Skeletal muscle tissue (tissue), 4 donors: ENCODE results near the gene SUMO3. TPM values are rescaled to one million over a fixed set of nuclear protein-coding genes. Genes with fewer than 3 reads are reported as not detected.
A peak's percentile ranks its signal among the peaks of the same experiment; 100 is the strongest.

Experiments
- H3K27ac ChIP-seq: one replicate; pipeline ENCODE4 v1.7.0; 2013; ENCODE audit warnings: mild to moderate bottlenecking, low read depth, low read length, inconsistent platforms
- H3K27me3 ChIP-seq, 3 donors: one replicate each; pipeline ENCODE4 v1.7.0; 2013; ENCODE audit warnings: low read length in 3 of 3; ENCODE audit not compliant: control insufficient read depth in 3 of 3, insufficient read depth in 3 of 3
- H3K36me3 ChIP-seq, 3 donors: one replicate each; pipeline ENCODE4 v1.7.0; 2013; ENCODE audit warnings: low read length in 3 of 3; ENCODE audit not compliant: control insufficient read depth in 3 of 3, insufficient read depth in 3 of 3
- H3K4me1 ChIP-seq, 3 donors: one replicate each; pipeline ENCODE4 v1.7.0; 2013; ENCODE audit warnings: low read length in 3 of 3, mild to moderate bottlenecking in 3 of 3; ENCODE audit not compliant: control insufficient read depth in 3 of 3, insufficient read depth in 3 of 3
- H3K4me3 ChIP-seq, 3 donors: one replicate each; pipeline ENCODE4 v1.7.0; 2013; ENCODE audit warnings: low read length in 3 of 3
- H3K9ac ChIP-seq, 3 donors: one replicate each; pipeline ENCODE4 v1.7.0; 2013; ENCODE audit warnings: low read length in 3 of 3, mild to moderate bottlenecking in 3 of 3, moderate library complexity in 2 of 3, low read depth in 1 of 3
- H3K9me3 ChIP-seq, 3 donors: one replicate each; pipeline ENCODE4 v1.7.0; 2013; ENCODE audit warnings: low read length in 3 of 3; ENCODE audit not compliant: control insufficient read depth in 3 of 3
- total RNA-seq: library from RNA; depleted of rRNA; stranded (reverse); fragments of >200 nt; gene quantifications from one replicate; pipeline ENCODE4 v1.2.3, GENCODE V29; 2014
- donor health status: Osteomylitis.

Gene SUMO3
- 28.7 TPM for total RNA-seq

DNA sequence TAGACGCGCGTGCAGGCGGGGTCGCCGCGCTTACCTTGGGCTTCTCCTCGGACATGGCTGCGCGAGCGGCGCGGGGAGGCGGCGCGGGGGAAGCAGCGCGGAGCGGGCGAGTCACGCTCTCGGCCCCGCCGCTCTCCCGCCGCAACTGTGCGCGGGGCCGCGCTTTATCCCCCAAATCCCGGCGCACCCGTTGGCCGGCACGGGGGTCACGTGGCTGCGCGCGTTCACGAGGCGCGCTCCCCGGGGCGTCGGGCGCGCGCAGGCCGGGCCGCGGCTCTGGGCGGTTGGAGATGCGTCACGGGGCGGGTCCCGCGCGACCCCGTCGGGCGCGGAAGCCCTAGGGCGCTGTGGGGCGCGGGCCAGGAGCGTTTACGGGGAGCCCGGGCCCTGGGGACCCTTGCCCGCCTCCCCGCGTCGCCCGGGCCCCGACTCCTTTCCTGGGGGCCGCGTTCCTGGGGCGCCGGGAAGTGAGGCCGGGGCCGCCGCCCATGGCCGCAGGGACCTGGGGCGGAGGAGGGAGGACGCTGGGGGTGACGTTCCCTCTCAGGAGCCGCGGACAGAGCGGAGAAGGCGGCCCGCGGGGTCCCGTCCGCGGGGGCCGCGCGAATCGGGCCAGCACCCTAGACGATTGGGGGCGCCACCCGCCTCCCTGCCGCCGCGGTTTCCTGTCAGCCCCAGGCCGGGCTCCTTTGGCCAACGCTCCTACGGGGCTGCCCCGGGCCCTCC, at the start of gene SUMO3:
Gene SUMO3 (minus strand): TSS at position 149 of the 726 bp plus-strand sequence. CDS start 94 bp downstream, at position 55.
- Histone ChIP-seq H3K9ac (peak within 1 kb of the TSS; percentile 74 to 88 (median 82)), H3K27me3 (no peaks in the 10 kb centered on the region), H3K4me1 (peaks cover 9 to 35% (median 19%) of the 10 kb centered on the region in 3 donors), H3K27ac (peak within 1 kb of the TSS; percentile 85), H3K36me3 (peaks cover 0 to 8% (median 8%) of the 10 kb centered on the region in 3 donors), H3K9me3 (peaks cover 2 to 9% (median 7%) of the 10 kb centered on the region in 3 donors), H3K4me3 (peak within 1 kb of the TSS; percentile 65 to 77 (median 75))

DNA sequence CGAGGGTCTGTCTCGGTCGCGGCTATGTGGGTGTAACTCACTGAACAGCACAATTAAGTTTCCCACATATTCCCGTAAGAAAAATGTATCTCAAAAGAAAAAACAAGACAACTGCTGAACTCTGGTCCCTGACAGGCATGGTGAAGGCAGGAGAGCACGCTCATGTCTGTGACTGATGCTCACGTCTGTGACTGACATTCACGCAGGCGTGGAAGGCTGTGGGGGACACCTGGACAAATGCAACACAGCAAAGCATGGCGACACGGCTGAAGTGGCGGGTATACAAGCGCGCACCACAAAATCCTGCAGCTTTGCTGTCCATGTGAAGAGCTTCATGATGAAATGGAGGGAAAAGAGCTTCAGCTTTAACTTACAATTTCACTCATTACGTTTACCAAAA, 49.6 kb upstream of the SUMO3 start:
- H3K9me3 ChIP-seq, result no peaks in the 10 kb centered on the region
- H3K27ac ChIP-seq, result no peak overlapping the region
- no peak overlapping the region for H3K9ac ChIP-seq
- H3K4me3 ChIP-seq, result no peak overlapping the region
- H3K36me3 ChIP-seq, result peaks cover 14 to 21% (median 20%) of the 10 kb centered on the region in 3 donors
- H3K27me3 ChIP-seq, result no peaks in the 10 kb centered on the region
- peaks cover 65 to 67% (median 67%) of the 10 kb centered on the region in 3 donors for H3K4me1 ChIP-seq

DNA sequence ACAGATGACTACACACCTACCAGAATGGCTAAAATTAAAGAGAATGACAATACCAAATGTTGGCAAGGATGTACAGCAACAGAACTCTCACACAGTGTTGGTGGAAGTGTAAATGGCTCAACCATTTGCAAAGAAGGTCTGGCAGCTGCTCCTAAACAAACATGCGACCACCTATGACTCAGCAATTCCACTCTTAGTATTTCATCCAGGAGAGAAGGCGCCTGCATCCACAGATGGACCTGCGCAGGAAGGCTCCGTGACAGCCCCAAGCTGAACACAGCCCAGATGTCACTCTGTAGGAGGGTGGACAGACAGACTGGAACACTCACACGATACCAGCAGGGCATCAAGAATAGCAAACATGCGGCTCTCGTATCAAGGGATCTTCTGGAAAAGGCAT, 48.9 kb upstream of the SUMO3 start:
- Histone ChIP-seq H3K9ac (peak overlapping the region in 2 of 3 donors; percentile 10 to 47), H3K4me1 (peaks cover 61 to 64% (median 61%) of the 10 kb centered on the region in 3 donors), H3K27me3 (no peaks in the 10 kb centered on the region), H3K9me3 (no peaks in the 10 kb centered on the region), H3K36me3 (peaks cover 14 to 21% (median 21%) of the 10 kb centered on the region in 3 donors), H3K27ac (no peak overlapping the region), H3K4me3 (peak overlapping the region in 2 of 3 donors; percentile 13 to 31)

DNA sequence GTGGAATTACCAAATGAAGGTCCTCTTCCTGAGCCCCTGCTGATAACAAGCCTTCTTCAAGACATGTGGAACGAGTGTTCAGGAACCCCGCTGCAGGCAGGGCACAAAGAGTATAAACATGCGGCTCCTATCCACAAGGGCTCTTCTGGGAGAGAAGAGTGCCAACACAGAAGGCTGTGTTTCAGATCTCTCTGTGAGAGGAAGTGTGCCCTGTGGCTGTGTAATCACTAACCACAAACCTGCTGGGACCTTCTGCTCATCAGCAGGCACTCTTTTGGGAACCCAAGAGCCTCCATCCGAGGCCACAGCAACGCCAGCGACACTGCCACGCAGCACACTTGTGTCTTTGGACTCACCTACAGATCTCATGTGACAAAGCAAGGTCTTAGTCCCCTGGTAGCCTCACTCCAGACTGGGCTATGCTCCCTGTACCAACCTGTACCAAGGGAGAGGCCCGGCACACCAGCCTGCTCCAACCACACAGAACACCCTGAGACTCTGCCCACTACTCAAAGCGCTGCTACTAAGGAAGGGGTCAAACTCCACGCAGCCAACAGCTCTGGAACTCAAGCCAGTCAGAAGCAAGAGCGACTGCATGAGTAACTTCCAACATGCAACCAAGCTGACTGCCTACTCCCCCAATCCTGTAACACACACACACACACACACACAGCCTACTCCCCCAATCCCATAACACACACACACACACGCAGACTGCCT, 47.9 kb upstream of the SUMO3 start:
- Histone ChIP-seq H3K4me3 (no peak overlapping the region), H3K9ac (peak overlapping the region in 2 of 3 donors; percentile 33 to 61), H3K27ac (no peak overlapping the region), H3K9me3 (no peaks in the 10 kb centered on the region), H3K4me1 (peaks cover 50 to 55% (median 52%) of the 10 kb centered on the region in 3 donors), H3K27me3 (no peaks in the 10 kb centered on the region), H3K36me3 (peaks cover 14 to 29% (median 24%) of the 10 kb centered on the region in 3 donors)

DNA sequence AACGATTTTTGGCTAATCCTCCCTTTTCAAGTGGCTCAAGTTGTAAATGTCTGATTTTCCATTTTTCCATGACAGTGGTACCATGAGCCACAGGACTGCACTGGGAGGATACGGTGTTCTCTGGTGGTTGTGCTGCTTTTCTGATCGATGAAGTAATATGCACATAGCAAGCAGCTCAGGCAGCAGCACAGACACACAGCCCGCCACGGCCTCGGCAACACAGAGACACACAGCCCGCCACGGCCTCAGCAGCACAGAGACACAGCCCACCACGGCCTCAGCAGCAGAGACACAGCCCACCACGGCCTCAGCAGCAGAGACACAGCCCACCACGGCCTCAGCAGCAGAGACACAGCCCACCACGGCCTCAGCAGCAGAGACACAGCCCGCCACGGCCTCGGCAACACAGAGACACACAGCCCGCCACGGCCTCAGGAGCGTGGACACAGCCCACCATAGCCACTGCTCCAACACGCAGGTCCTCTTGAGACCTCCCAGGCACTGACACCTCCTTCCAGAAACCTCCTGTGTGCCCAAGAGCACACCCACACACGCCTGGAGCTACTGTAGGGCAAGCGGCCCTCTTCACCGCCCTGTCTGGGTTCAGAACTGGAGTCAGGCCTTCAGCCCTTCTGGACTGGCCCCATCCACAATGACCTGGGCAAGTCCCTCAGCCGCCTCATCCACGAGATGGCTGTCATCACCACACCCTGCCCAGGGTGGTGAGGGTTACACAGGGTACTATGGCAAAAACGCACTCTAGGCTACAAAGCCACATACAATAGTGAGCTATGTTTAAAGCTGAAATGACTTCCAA, 45.2 kb upstream of the SUMO3 start:
- H3K4me3 ChIP-seq, result no peak overlapping the region
- H3K9me3 ChIP-seq, result no peaks in the 10 kb centered on the region
- no peak overlapping the region for H3K27ac ChIP-seq
- peaks cover 26 to 44% (median 36%) of the 10 kb centered on the region in 3 donors for H3K4me1 ChIP-seq
- peaks cover 33 to 45% (median 43%) of the 10 kb centered on the region in 3 donors for H3K36me3 ChIP-seq
- no peaks in the 10 kb centered on the region for H3K27me3 ChIP-seq
- H3K9ac ChIP-seq, result no peak overlapping the region

DNA sequence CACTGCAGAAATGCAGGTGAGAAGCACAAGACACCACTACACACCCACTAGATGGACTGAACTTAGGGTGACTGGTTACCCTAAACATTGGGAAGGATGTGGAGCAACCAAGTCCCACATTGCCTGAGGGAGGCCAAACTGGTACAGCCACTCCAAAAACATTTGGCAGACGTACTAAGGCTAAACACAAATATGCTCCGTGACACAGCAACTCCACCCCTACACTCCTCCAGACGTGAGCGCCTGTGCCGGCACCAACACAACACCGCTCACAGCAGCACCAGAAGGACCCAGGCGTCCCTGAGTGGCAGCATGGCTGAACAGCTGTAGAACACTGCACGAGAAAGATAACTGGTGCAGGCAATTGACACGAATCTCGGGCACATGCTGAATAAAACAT, 40.9 kb upstream of the SUMO3 start:
- H3K27ac ChIP-seq, result no peak overlapping the region
- H3K9ac ChIP-seq, result peak overlapping the region in 1 of 3 donors; percentile 54
- peaks cover 10 to 42% (median 42%) of the 10 kb centered on the region in 3 donors for H3K4me1 ChIP-seq
- H3K36me3 ChIP-seq, result peaks cover 41 to 57% (median 44%) of the 10 kb centered on the region in 3 donors
- H3K4me3 ChIP-seq, result no peak overlapping the region
- H3K9me3 ChIP-seq, result no peaks in the 10 kb centered on the region
- H3K27me3 ChIP-seq, result no peaks in the 10 kb centered on the region

DNA sequence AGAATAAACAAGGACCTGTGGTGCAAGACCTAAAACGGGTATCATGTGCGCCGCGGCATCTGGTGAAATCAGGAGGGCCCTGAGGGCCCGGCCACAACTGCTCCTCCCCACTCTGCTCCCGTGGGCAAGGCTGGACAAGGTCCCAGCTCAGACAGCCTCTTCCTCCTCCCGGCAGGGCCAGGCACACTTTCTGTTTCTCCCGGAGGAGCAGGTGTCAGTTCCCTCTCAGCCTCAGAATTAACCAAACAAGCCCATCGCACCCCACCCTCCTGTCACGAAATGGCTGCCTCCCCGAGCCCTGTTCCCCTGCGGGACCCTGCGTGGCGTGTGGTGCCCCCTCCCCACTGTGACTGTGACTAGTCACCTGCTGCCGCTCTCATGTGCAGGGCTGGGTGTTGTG, 40.4 kb upstream of the SUMO3 start:
- no peaks in the 10 kb centered on the region for H3K9me3 ChIP-seq
- H3K4me1 ChIP-seq, result peaks cover 10 to 47% (median 46%) of the 10 kb centered on the region in 3 donors
- no peak overlapping the region for H3K4me3 ChIP-seq
- peak overlapping the region in 1 of 3 donors; percentile 54 for H3K9ac ChIP-seq
- H3K36me3 ChIP-seq, result peaks cover 40 to 53% (median 45%) of the 10 kb centered on the region in 3 donors
- no peaks in the 10 kb centered on the region for H3K27me3 ChIP-seq
- H3K27ac ChIP-seq, result no peak overlapping the region

DNA sequence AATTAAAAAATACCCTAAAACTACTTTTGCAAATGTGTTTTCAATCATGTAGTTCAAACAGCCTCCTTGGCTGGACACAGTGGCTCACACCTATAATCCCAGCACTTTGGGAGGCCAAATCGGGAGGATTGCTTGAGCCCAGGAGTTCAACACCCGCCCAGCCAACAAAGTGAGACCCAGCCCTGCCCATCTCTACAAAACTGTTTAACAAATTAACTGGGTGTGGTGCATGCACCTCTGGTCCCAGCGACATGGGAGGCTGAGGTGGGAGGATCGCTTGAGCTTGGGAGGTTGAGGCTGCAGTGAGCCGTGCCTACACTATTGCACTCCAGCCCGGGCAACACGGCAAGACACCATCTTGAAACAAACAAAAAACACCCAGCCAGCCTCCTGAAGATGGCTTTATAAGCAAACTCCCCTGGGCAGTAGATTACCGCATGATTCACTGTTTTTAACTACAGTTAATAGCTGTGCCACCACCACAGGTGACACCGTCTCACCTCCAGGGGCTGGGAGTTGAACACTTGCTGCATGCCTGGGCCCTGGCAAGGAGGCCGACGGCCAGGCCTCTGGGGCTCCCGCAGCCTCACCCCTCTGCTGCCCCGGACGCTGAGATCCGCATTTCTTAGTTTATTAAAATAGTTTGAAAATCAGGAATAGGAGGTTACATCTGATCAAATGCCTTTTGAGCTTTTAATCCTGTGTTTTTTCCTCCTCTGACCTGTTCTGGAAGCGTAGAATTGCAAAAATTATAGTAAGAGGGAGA, 39.4 kb upstream of the SUMO3 start:
- H3K27me3 ChIP-seq, result no peaks in the 10 kb centered on the region
- peaks cover 40 to 53% (median 48%) of the 10 kb centered on the region in 3 donors for H3K36me3 ChIP-seq
- peaks cover 10 to 47% (median 46%) of the 10 kb centered on the region in 3 donors for H3K4me1 ChIP-seq
- no peak overlapping the region for H3K4me3 ChIP-seq
- no peak overlapping the region for H3K27ac ChIP-seq
- no peaks in the 10 kb centered on the region for H3K9me3 ChIP-seq
- H3K9ac ChIP-seq, result peak overlapping the region in 1 of 3 donors; percentile 16

DNA sequence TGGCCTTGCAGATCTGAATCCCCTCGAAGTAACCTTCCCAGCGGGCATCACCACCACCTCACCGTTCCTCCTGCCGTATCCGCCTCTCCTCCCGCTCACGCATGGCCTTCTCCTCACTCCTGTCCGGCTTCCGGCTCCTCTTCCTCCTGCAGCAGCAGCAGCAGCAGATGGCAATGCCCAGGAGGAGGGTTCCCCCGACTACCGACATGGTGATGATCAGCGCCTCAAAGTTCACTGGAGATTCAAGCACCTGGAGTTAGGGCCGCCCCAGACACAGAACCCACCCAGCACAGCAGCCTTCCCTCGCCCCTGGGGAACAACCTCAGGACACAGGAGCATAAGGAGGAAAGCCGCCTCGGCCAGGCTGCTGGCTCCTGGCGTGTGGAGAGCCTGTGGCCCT, 38.3 kb upstream of the SUMO3 start:
- peaks cover 10 to 44% (median 41%) of the 10 kb centered on the region in 3 donors for H3K4me1 ChIP-seq
- peak overlapping the region; percentile 57 for H3K27ac ChIP-seq
- peak overlapping the region in 1 of 3 donors; percentile 65 for H3K9ac ChIP-seq
- H3K27me3 ChIP-seq, result no peaks in the 10 kb centered on the region
- no peaks in the 10 kb centered on the region for H3K9me3 ChIP-seq
- H3K36me3 ChIP-seq, result peaks cover 40 to 53% (median 45%) of the 10 kb centered on the region in 3 donors
- H3K4me3 ChIP-seq, result peak overlapping the region in 1 of 3 donors; percentile 0
